WTC11 (cell line): ENCODE data around the gene EHD4.

Experiments
- ELF4 ChIP-seq: sonication (generic); formaldehyde crosslinking; IDR thresholded peaks from 2 replicates; pipeline ENCODE4 v1.8.1; 2022; ENCODE audit warnings: low read depth, mild to moderate bottlenecking, moderate library complexity, missing genetic modification reagents
- ESRRA ChIP-seq: sonication (generic); formaldehyde crosslinking; IDR thresholded peaks from 2 replicates; pipeline ENCODE4 v1.8.1; 2022; ENCODE audit warnings: mild to moderate bottlenecking, missing genetic modification reagents, borderline replicate concordance
- MYBL2 ChIP-seq: sonication (generic); formaldehyde crosslinking; IDR thresholded peaks from 2 replicates; pipeline ENCODE4 v1.8.1; 2023; ENCODE audit warnings: mild to moderate bottlenecking, moderate library complexity, missing genetic modification reagents
- NFYB ChIP-seq: sonication (generic); formaldehyde crosslinking; conservative IDR thresholded peaks from 2 replicates; pipeline ENCODE4 v1.8.0; 2022; ENCODE audit warnings: low read depth, missing genetic modification reagents
- SP1 ChIP-seq: sonication (generic); formaldehyde crosslinking; conservative IDR thresholded peaks from 2 replicates; pipeline ENCODE4 v1.8.1; 2022; ENCODE audit warnings: missing genetic modification reagents
- TCF7 ChIP-seq: sonication (generic); formaldehyde crosslinking; IDR thresholded peaks from 2 replicates; pipeline ENCODE4 v1.8.0; 2022; ENCODE audit warnings: mild to moderate bottlenecking, low read depth, missing genetic modification reagents, moderate library complexity
- ZBTB21 ChIP-seq: sonication (generic); formaldehyde crosslinking; IDR thresholded peaks from 2 replicates; pipeline ENCODE4 v1.8.1; 2023; ENCODE audit warnings: mild to moderate bottlenecking, missing genetic modification reagents, borderline replicate concordance
- ZNF232 ChIP-seq: sonication (generic); formaldehyde crosslinking; IDR thresholded peaks from 2 replicates; pipeline ENCODE4 v1.8.0; 2022; ENCODE audit warnings: mild to moderate bottlenecking, missing genetic modification reagents
- TF ChIP-seq, protein P1 (sequence below): sonication (generic); formaldehyde crosslinking; IDR thresholded peaks from 2 replicates; pipeline ENCODE4 v1.8.1; 2022; ENCODE audit warnings: mild to moderate bottlenecking, moderate library complexity, missing genetic modification reagents
- TF ChIP-seq, protein P2 (sequence below): fragments of 200-600 bp; IDR thresholded peaks from 2 replicates; pipeline ENCODE4 v1.8.0; 2022; ENCODE audit warnings: antibody characterized with exemption
- TF ChIP-seq, protein P3 (sequence below): sonication (generic); formaldehyde crosslinking; IDR thresholded peaks from 2 replicates; pipeline ENCODE4 v1.8.1; 2023; ENCODE audit warnings: mild to moderate bottlenecking, missing genetic modification reagents
- TF ChIP-seq, protein P4 (sequence below): sonication (generic); formaldehyde crosslinking; IDR thresholded peaks from 2 replicates; pipeline ENCODE4 v1.8.1; 2023; ENCODE audit warnings: mild to moderate bottlenecking, missing genetic modification reagents
- TF ChIP-seq, protein P5 (sequence below): sonication (generic); formaldehyde crosslinking; IDR thresholded peaks from 2 replicates; pipeline ENCODE4 v1.8.1; 2023; ENCODE audit warnings: mild to moderate bottlenecking, missing genetic modification reagents, borderline replicate concordance
- TF ChIP-seq, protein P6 (sequence below): sonication (generic); formaldehyde crosslinking; IDR thresholded peaks from 2 replicates; pipeline ENCODE4 v1.8.0; 2022; ENCODE audit warnings: mild to moderate bottlenecking, missing genetic modification reagents

DNA sequence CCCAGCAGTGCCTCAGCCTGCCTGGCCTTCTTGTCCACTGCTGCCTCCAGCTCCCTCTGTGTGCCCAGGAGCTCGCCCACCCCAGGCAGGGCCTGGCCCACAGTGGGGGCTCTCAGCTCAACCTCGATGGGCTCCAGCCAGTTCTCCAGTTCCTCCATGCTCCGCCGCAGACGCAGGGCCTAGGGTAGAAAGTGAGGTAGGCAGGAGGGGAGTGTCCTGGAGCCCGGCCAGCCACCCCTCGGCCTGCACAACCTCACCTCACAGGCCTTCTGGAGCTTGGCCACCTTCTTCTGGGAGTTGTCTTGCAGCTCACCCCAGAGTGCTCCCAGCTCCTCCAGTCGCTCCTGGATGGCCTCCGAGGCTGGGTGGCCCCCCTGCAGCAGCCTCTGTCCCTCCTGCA lies 115.0 kb downstream of the EHD4 start:
- TF ChIP-seq, protein P1, sequence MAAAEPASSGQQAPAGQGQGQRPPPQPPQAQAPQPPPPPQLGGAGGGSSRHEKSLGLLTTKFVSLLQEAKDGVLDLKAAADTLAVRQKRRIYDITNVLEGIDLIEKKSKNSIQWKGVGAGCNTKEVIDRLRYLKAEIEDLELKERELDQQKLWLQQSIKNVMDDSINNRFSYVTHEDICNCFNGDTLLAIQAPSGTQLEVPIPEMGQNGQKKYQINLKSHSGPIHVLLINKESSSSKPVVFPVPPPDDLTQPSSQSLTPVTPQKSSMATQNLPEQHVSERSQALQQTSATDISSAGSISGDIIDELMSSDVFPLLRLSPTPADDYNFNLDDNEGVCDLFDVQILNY (CRISPR knock-in tag) = no peak
- TF ChIP-seq, protein P2, sequence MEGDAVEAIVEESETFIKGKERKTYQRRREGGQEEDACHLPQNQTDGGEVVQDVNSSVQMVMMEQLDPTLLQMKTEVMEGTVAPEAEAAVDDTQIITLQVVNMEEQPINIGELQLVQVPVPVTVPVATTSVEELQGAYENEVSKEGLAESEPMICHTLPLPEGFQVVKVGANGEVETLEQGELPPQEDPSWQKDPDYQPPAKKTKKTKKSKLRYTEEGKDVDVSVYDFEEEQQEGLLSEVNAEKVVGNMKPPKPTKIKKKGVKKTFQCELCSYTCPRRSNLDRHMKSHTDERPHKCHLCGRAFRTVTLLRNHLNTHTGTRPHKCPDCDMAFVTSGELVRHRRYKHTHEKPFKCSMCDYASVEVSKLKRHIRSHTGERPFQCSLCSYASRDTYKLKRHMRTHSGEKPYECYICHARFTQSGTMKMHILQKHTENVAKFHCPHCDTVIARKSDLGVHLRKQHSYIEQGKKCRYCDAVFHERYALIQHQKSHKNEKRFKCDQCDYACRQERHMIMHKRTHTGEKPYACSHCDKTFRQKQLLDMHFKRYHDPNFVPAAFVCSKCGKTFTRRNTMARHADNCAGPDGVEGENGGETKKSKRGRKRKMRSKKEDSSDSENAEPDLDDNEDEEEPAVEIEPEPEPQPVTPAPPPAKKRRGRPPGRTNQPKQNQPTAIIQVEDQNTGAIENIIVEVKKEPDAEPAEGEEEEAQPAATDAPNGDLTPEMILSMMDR = no peak
- TF ChIP-seq ELF4 = no peak
- TF ChIP-seq TCF7 = no peak
- TF ChIP-seq NFYB (CRISPR knock-in tag) = no peak
- TF ChIP-seq SP1 (CRISPR knock-in tag) = no peak
- TF ChIP-seq, protein P3, sequence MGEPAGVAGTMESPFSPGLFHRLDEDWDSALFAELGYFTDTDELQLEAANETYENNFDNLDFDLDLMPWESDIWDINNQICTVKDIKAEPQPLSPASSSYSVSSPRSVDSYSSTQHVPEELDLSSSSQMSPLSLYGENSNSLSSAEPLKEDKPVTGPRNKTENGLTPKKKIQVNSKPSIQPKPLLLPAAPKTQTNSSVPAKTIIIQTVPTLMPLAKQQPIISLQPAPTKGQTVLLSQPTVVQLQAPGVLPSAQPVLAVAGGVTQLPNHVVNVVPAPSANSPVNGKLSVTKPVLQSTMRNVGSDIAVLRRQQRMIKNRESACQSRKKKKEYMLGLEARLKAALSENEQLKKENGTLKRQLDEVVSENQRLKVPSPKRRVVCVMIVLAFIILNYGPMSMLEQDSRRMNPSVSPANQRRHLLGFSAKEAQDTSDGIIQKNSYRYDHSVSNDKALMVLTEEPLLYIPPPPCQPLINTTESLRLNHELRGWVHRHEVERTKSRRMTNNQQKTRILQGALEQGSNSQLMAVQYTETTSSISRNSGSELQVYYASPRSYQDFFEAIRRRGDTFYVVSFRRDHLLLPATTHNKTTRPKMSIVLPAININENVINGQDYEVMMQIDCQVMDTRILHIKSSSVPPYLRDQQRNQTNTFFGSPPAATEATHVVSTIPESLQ = no peak
- TF ChIP-seq, protein P4, sequence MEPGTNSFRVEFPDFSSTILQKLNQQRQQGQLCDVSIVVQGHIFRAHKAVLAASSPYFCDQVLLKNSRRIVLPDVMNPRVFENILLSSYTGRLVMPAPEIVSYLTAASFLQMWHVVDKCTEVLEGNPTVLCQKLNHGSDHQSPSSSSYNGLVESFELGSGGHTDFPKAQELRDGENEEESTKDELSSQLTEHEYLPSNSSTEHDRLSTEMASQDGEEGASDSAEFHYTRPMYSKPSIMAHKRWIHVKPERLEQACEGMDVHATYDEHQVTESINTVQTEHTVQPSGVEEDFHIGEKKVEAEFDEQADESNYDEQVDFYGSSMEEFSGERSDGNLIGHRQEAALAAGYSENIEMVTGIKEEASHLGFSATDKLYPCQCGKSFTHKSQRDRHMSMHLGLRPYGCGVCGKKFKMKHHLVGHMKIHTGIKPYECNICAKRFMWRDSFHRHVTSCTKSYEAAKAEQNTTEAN (CRISPR knock-in tag) = no peak
- TF ChIP-seq, protein P5, sequence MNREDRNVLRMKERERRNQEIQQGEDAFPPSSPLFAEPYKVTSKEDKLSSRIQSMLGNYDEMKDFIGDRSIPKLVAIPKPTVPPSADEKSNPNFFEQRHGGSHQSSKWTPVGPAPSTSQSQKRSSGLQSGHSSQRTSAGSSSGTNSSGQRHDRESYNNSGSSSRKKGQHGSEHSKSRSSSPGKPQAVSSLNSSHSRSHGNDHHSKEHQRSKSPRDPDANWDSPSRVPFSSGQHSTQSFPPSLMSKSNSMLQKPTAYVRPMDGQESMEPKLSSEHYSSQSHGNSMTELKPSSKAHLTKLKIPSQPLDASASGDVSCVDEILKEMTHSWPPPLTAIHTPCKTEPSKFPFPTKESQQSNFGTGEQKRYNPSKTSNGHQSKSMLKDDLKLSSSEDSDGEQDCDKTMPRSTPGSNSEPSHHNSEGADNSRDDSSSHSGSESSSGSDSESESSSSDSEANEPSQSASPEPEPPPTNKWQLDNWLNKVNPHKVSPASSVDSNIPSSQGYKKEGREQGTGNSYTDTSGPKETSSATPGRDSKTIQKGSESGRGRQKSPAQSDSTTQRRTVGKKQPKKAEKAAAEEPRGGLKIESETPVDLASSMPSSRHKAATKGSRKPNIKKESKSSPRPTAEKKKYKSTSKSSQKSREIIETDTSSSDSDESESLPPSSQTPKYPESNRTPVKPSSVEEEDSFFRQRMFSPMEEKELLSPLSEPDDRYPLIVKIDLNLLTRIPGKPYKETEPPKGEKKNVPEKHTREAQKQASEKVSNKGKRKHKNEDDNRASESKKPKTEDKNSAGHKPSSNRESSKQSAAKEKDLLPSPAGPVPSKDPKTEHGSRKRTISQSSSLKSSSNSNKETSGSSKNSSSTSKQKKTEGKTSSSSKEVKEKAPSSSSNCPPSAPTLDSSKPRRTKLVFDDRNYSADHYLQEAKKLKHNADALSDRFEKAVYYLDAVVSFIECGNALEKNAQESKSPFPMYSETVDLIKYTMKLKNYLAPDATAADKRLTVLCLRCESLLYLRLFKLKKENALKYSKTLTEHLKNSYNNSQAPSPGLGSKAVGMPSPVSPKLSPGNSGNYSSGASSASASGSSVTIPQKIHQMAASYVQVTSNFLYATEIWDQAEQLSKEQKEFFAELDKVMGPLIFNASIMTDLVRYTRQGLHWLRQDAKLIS (CRISPR knock-in tag) = no peak
- no peak for TF ChIP-seq ZBTB21 (CRISPR knock-in tag)
- TF ChIP-seq MYBL2 (CRISPR knock-in tag) = no peak
- TF ChIP-seq ZNF232 (CRISPR knock-in tag) = no peak
- TF ChIP-seq, protein P6, sequence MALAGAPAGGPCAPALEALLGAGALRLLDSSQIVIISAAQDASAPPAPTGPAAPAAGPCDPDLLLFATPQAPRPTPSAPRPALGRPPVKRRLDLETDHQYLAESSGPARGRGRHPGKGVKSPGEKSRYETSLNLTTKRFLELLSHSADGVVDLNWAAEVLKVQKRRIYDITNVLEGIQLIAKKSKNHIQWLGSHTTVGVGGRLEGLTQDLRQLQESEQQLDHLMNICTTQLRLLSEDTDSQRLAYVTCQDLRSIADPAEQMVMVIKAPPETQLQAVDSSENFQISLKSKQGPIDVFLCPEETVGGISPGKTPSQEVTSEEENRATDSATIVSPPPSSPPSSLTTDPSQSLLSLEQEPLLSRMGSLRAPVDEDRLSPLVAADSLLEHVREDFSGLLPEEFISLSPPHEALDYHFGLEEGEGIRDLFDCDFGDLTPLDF (CRISPR knock-in tag) = no peak
- TF ChIP-seq ESRRA (CRISPR knock-in tag) = no peak
